B cell (primary cell): ENCODE results near the gene MYCBP2.

Experiments
- CTCF ChIP-seq: fragments of 200-600 bp; IDR thresholded peaks from one replicate; pipeline ENCODE4 v1.8.0; 2022; ENCODE audit warnings: antibody characterized with exemption, mild to moderate bottlenecking
- EZH2 ChIP-seq: IDR thresholded peaks from 2 replicates; pipeline ENCODE4 v1.6.1; 2012; ENCODE audit warnings: borderline replicate concordance, low read depth, mild to moderate bottlenecking, moderate library complexity, low read length; ENCODE audit not compliant: insufficient read depth, poor library complexity, severe bottlenecking

GRCh38 chr13:77360032-77360685 lies 33.3 kb upstream of the MYCBP2 start:
- TF ChIP-seq EZH2, result no peak
- no peak for TF ChIP-seq CTCF
